Measurements from ENCODE around the gene TRAK1.
A peak's percentile ranks its signal among the peaks of the same experiment; 100 is the strongest.

TRAK1 gene

GRCh38 chr3:42246091-42246490 lies 154.9 kb downstream of the TRAK1 start:
- DNase-seq (ENCODE audit: low read depth): no peak

GRCh38 chr3:42247576-42248027 lies 156.4 kb downstream of the TRAK1 start:
- peak; percentile 48 for DNase-seq (ENCODE audit: low read depth)

- DNase-seq (ENCODE audit: low read depth): no peak
Measured at GRCh38 chr3:42250761-42251160, 159.6 kb downstream of the TRAK1 start.

GRCh38 chr3:42254566-42254965 lies 163.4 kb downstream of the TRAK1 start:
- no peak for DNase-seq (ENCODE audit: low read depth)

GRCh38 chr3:42256135-42256819 lies 165.1 kb downstream of the TRAK1 start:
- DNase-seq (ENCODE audit: low read depth): no peak

- DNase-seq (ENCODE audit: low read depth): no peak
Measured at GRCh38 chr3:42257007-42257406, 165.8 kb downstream of the TRAK1 start.

GRCh38 chr3:42262525-42262924 lies 171.4 kb downstream of the TRAK1 start:
- no peak for DNase-seq (ENCODE audit: low read depth)

- DNase-seq (ENCODE audit: low read depth): no peak
Measured at GRCh38 chr3:42263354-42264346, 172.5 kb downstream of the TRAK1 start.

- DNase-seq (ENCODE audit: low read depth): no peak
Measured at GRCh38 chr3:42264399-42265058, 173.4 kb downstream of the TRAK1 start.

- no peak for DNase-seq (ENCODE audit: low read depth)
Measured at GRCh38 chr3:42265059-42265991, 174.2 kb downstream of the TRAK1 start.

GRCh38 chr3:42266085-42266484 lies 174.9 kb downstream of the TRAK1 start, which contains the start of gene CCK:
TSS of gene CCK (minus strand) at chr3:42266185. CDS start at chr3:42263630, 2,555 bp downstream.
- DNase-seq (ENCODE audit: low read depth): no peak

GRCh38 chr3:42267878-42268277 lies 176.7 kb downstream of the TRAK1 start:
- no peak for DNase-seq (ENCODE audit: low read depth)

GRCh38 chr3:42269647-42270046 lies 178.5 kb downstream of the TRAK1 start:
- no peak for DNase-seq (ENCODE audit: low read depth)

GRCh38 chr3:42270561-42270960 lies 179.4 kb downstream of the TRAK1 start:
- DNase-seq (ENCODE audit: low read depth): no peak

- DNase-seq (ENCODE audit: low read depth): no peak
Measured at GRCh38 chr3:42271786-42272185, 180.6 kb downstream of the TRAK1 start.

GRCh38 chr3:42273361-42273760 lies 182.2 kb downstream of the TRAK1 start:
- DNase-seq (ENCODE audit: low read depth): no peak

GRCh38 chr3:42274266-42274665 lies 183.1 kb downstream of the TRAK1 start:
- DNase-seq (ENCODE audit: low read depth): no peak

- no peak for DNase-seq (ENCODE audit: low read depth)
Measured at GRCh38 chr3:42275217-42275616, 184.1 kb downstream of the TRAK1 start.

All from T follicular helper cell (primary cell).